HCT116 (cell line): ENCODE data around the gene TMEM132D. TPM values are rescaled to one million over a fixed set of nuclear protein-coding genes. Genes with fewer than 3 reads are reported as not detected.

ENCODE experiments used
- ATAC-seq: fragments of 200-7000 bp; cut with Tn5 transposase; 2 replicates; pipeline ENCODE4 v1.9.1; 2020; ENCODE audit warnings: mild to moderate bottlenecking, moderate library complexity
- BruUV-seq: library from RNA; stranded (reverse); fragments of 400-500 nt; replicated peaks from 2 replicates; lab custom pipeline; 2021; lab: Mats Ljungman, UMichigan
- CTCF ChIA-PET: fragments of 300-600 bp; sonication (Branson Sonifier 250); formaldehyde crosslinking; loops from one replicate; lab custom pipeline; 2021; ENCODE audit warnings: antibody characterized with exemption; lab: Charles Lee
- POLR2A ChIA-PET: fragments of 300-600, 350-600 bp; sonication (Branson Sonifier 250); formaldehyde crosslinking; loops from one replicate; lab custom pipeline; 2021; ENCODE audit warnings: antibody characterized with exemption; lab: Charles Lee
- RAD21 ChIA-PET, 2 experiments: fragments of 300-600 bp; sonication (Branson Sonifier 250); formaldehyde crosslinking; loops; one replicate each; lab custom pipeline; 2023; ENCODE audit warnings: low total read pairs in 2 of 2; ENCODE audit not compliant: uncharacterized antibody in 2 of 2, unreplicated experiment in 2 of 2, low non-redundant PET in 1 of 2; lab: Charles Lee
- DNase-seq: peaks from one replicate; pipeline ENCODE4 v3.0.0-alpha.2; 2010; ENCODE audit warnings: low read depth, low spot score
- H2AFZ ChIP-seq: fragments of 200-600 bp; shearing (Covaris generic), sonication (generic); 2 replicates; pipeline ENCODE4 v1.6.1; 2017; ENCODE audit warnings: low read depth, mixed run types, mixed read lengths, antibody characterized with exemption, low read length; ENCODE audit not compliant: poor library complexity, severe bottlenecking
- H3K27ac ChIP-seq: 2 replicates; pipeline ENCODE4 v1.5.1; 2012; ENCODE audit warnings: low read depth, low read length
- H3K27me3 ChIP-seq: fragments of 200-600 bp; sonication (generic); 2 replicates; pipeline ENCODE4 v1.6.1; 2016; ENCODE audit warnings: mixed run types, low read length, mixed read lengths; ENCODE audit not compliant: insufficient read depth
- H3K36me3 ChIP-seq, 2 experiments: fragments of 200-500 bp in 1 of 2; fragments of 200-600 bp in 1 of 2; sonication (Bioruptor generic) in 1 of 2; sonication (generic) in 1 of 2; 2 replicates each; pipeline versions ENCODE4 v1.5.1 to v1.6.1; 2014 to 2016; ENCODE audit warnings: low read length in 2 of 2, inconsistent platforms in 1 of 2, mixed read lengths in 1 of 2, mixed run types in 1 of 2; ENCODE audit not compliant: insufficient read depth in 2 of 2, control insufficient read depth in 1 of 2
- H3K4me1 ChIP-seq, 2 experiments: fragments of 200-600 bp in 1 of 2; sonication (generic) in 1 of 2; 2 replicates each; pipeline versions ENCODE4 v1.5.1 to v1.6.1; 2012 to 2017; ENCODE audit warnings: low read length in 2 of 2, inconsistent platforms in 1 of 2, mild to moderate bottlenecking in 1 of 2, mixed read lengths in 1 of 2, mixed run types in 1 of 2, moderate library complexity in 1 of 2; ENCODE audit not compliant: insufficient read depth in 2 of 2, control insufficient read depth in 1 of 2
- H3K4me2 ChIP-seq: fragments of 200-600 bp; sonication (generic); 2 replicates; pipeline ENCODE4 v1.6.1; 2017; ENCODE audit warnings: mixed run types, low read length, mixed read lengths
- H3K4me3 ChIP-seq, 2 experiments: fragments of 200-600 bp in 1 of 2; sonication (generic) in 1 of 2; replicated peaks in 1 of 2; 2 replicates each; pipeline ENCODE4 v1.5.1; 2011 to 2016; ENCODE audit warnings: low read length in 2 of 2, control low read depth in 1 of 2, low read depth in 1 of 2, mild to moderate bottlenecking in 1 of 2, mixed read lengths in 1 of 2, mixed run types in 1 of 2
- H3K79me2 ChIP-seq: fragments of 200-600 bp; sonication (generic); 2 replicates; pipeline ENCODE4 v1.6.1; 2017; ENCODE audit warnings: mild to moderate bottlenecking, mixed run types, low read length, moderate library complexity, mixed read lengths; ENCODE audit not compliant: insufficient read depth
- H3K9ac ChIP-seq: fragments of 200-600 bp; sonication (generic); 2 replicates; pipeline ENCODE4 v1.6.1; 2016; ENCODE audit warnings: low read length, mixed read lengths
- H3K9me2 ChIP-seq: fragments of 200-600 bp; sonication (generic), shearing (Covaris generic); 2 replicates; pipeline ENCODE4 v1.6.1; 2017; ENCODE audit warnings: mixed run types, mild to moderate bottlenecking, moderate library complexity; ENCODE audit not compliant: insufficient read depth
- H3K9me3 ChIP-seq, 2 experiments: fragments of 200-500 bp in 1 of 2; fragments of 200-600 bp in 1 of 2; sonication (Bioruptor generic) in 1 of 2; sonication (generic) in 1 of 2; 2 replicates each; pipeline ENCODE4 v1.6.1; 2014 to 2017; ENCODE audit warnings: low read length in 2 of 2, mixed read lengths in 2 of 2, inconsistent platforms in 1 of 2, low read depth in 1 of 2, mild to moderate bottlenecking in 1 of 2, mixed run types in 1 of 2, moderate library complexity in 1 of 2; ENCODE audit not compliant: control insufficient read depth in 1 of 2, insufficient read depth in 1 of 2
- H4K20me1 ChIP-seq: fragments of 200-600 bp; sonication (generic), shearing (Covaris generic); 2 replicates; pipeline ENCODE4 v1.6.1; 2017; ENCODE audit warnings: mixed run types, mild to moderate bottlenecking, moderate library complexity; ENCODE audit not compliant: insufficient read depth
- CBX3 ChIP-seq: IDR thresholded peaks from 2 replicates; pipeline ENCODE4 v1.6.1; 2012; ENCODE audit warnings: low read depth
- EGR1 ChIP-seq: IDR thresholded peaks from 2 replicates; pipeline ENCODE4 v1.6.1; 2012; ENCODE audit warnings: low read depth
- EZH2 ChIP-seq: fragments of 200-600 bp; sonication (generic); IDR thresholded peaks from 2 replicates; pipeline ENCODE4 v1.6.1; 2017; ENCODE audit warnings: antibody characterized with exemption, mixed run types
- EZH2phosphoT487 ChIP-seq: fragments of 200-600 bp; IDR thresholded peaks from 2 replicates; pipeline ENCODE4 v1.6.1; 2018; ENCODE audit warnings: antibody characterized with exemption, borderline replicate concordance
- FOSL1 ChIP-seq: IDR thresholded peaks from 2 replicates; pipeline ENCODE4 v1.6.1; 2012; ENCODE audit warnings: low read depth
- JUND ChIP-seq: IDR thresholded peaks from 2 replicates; pipeline ENCODE4 v1.6.1; 2012
- POLR2AphosphoS5 ChIP-seq: IDR thresholded peaks from 2 replicates; pipeline ENCODE4 v1.6.1; 2011; ENCODE audit warnings: mild to moderate bottlenecking, low read depth, low read length, moderate library complexity
- RAD21 ChIP-seq: IDR thresholded peaks from 2 replicates; pipeline ENCODE4 v1.6.1; 2012; ENCODE audit warnings: low read depth, mild to moderate bottlenecking
- SIN3A ChIP-seq: IDR thresholded peaks from 2 replicates; pipeline ENCODE4 v1.6.1; 2012; ENCODE audit warnings: low read depth
- SP1 ChIP-seq: IDR thresholded peaks from 2 replicates; pipeline ENCODE4 v1.6.1; 2012; ENCODE audit warnings: low read depth
- SRF ChIP-seq: IDR thresholded peaks from 2 replicates; pipeline ENCODE4 v1.6.1; 2012; ENCODE audit warnings: low read depth
- TCF7L2 ChIP-seq: IDR thresholded peaks from 2 replicates; pipeline ENCODE4 v1.7.0; 2011; ENCODE audit warnings: borderline replicate concordance, inconsistent platforms; ENCODE audit not compliant: insufficient read depth, insufficient read length; ENCODE audit errors: extremely low read depth
- YY1 ChIP-seq: IDR thresholded peaks from 2 replicates; pipeline ENCODE4 v1.6.1; 2011; ENCODE audit warnings: low read length, low read depth, moderate library complexity, mild to moderate bottlenecking; ENCODE audit not compliant: insufficient replicate concordance; ENCODE audit errors: extremely low read depth
- ZNF274 ChIP-seq: fragments of 200-500 bp; sonication (Bioruptor generic); IDR thresholded peaks from 2 replicates; pipeline ENCODE4 v1.6.1; 2014; ENCODE audit warnings: mild to moderate bottlenecking, low read depth, low read length, inconsistent platforms
- intact Hi-C: fragments of 100-400 bp; cut with micrococcal nuclease; formaldehyde crosslinking; loops from 2 replicates; pipeline ENCODE4 v1.10.0; 2022
- total RNA-seq: library from RNA; stranded (reverse); gene quantifications from one replicate; pipeline ENCODE4 v1.2.1, GENCODE V29; 2021; ENCODE audit not compliant: unreplicated experiment
- TF ChIP-seq, protein P1 (sequence below), 3 experiments: fragments of 200-600 bp in 1 of 3; sonication (generic) in 1 of 3; IDR thresholded peaks in 2 of 3; conservative IDR thresholded peaks in 1 of 3; 2 replicates each; pipeline ENCODE4 v1.5.1; 2012 to 2017; ENCODE audit warnings: low read depth in 2 of 3, low read length in 2 of 3, antibody characterized with exemption in 1 of 3, borderline replicate concordance in 1 of 3, control low read depth in 1 of 3, mild to moderate bottlenecking in 1 of 3, mixed read lengths in 1 of 3, mixed run types in 1 of 3, moderate library complexity in 1 of 3; ENCODE audit not compliant: insufficient read depth in 1 of 3
- TF ChIP-seq, protein P2 (sequence below): IDR thresholded peaks from 2 replicates; pipeline ENCODE4 v1.6.1; 2011; ENCODE audit warnings: mild to moderate bottlenecking, low read length, moderate library complexity; ENCODE audit not compliant: insufficient replicate concordance; ENCODE audit errors: extremely low read depth
- TF ChIP-seq, protein P3 (sequence below): IDR thresholded peaks from 2 replicates; pipeline ENCODE4 v1.6.1; 2012; ENCODE audit warnings: low read depth
- TF ChIP-seq, protein P4 (sequence below): IDR thresholded peaks from 2 replicates; pipeline ENCODE4 v1.6.1; 2012
- TF ChIP-seq, protein P5 (sequence below): IDR thresholded peaks from 2 replicates; pipeline ENCODE4 v1.6.1; 2012

The TMEM132D gene
- total RNA-seq, 1 experiment from 2014 or later: not detected

DNA sequence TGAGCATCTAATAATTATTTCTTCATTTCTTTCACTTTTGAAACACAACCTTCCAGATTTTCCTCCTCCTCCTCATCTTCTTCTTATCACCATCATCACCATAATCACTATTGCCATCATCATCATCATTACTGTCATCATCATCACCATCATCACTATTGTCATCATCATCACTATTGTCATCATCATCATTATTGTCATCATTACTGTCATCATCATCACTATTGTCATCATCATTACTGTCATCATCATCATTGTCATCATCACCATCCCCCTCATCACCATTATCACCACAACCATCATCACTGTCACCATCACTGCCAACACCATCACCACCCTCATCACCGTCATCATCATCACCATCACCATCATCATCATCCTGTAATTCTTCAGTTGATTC, 400.0 kb downstream of the TMEM132D start:
- Histone ChIP-seq H3K4me3 (no peak overlapping the region), H3K27ac (no peak overlapping the region), H3K36me3 (no peaks in the 10 kb centered on the region), H3K79me2 (no peaks in the 10 kb centered on the region), H3K9ac (no peak overlapping the region), H3K27me3 (no peaks in the 10 kb centered on the region), H3K9me2 (no peaks in the 10 kb centered on the region), H3K4me2 (no peak overlapping the region), H3K4me1 (no peaks in the 10 kb centered on the region), H4K20me1 (no peaks in the 10 kb centered on the region), H3K9me3 (peaks cover 3 to 7% of the 10 kb centered on the region in 2 experiments; a peak in 2 of 4 replicates), H2AFZ (no peak overlapping the region)
- ATAC-seq (no peak), DNase-seq (no peak)
- ChIA-PET CTCF (no interaction called here), RAD21 (no interaction called here), POLR2A (no interaction called here)
- no TSS peak for BruUV-seq
- intact Hi-C loops: no loop called here
- TF ChIP-seq TCF7L2 (no peak), EGR1 (no peak), ZNF274 (no peak), RAD21 (no peak), SRF (no peak), EZH2 (no peak), YY1 (no peak), FOSL1 (no peak), SP1 (no peak), POLR2AphosphoS5 (no peak), JUND (no peak), CBX3 (no peak), SIN3A (no peak), EZH2phosphoT487 (no peak)
- TF ChIP-seq, protein P1, sequence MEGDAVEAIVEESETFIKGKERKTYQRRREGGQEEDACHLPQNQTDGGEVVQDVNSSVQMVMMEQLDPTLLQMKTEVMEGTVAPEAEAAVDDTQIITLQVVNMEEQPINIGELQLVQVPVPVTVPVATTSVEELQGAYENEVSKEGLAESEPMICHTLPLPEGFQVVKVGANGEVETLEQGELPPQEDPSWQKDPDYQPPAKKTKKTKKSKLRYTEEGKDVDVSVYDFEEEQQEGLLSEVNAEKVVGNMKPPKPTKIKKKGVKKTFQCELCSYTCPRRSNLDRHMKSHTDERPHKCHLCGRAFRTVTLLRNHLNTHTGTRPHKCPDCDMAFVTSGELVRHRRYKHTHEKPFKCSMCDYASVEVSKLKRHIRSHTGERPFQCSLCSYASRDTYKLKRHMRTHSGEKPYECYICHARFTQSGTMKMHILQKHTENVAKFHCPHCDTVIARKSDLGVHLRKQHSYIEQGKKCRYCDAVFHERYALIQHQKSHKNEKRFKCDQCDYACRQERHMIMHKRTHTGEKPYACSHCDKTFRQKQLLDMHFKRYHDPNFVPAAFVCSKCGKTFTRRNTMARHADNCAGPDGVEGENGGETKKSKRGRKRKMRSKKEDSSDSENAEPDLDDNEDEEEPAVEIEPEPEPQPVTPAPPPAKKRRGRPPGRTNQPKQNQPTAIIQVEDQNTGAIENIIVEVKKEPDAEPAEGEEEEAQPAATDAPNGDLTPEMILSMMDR (IDR thresholded peaks at IDR 0.05 in 2 of 3, conservative IDR thresholded peaks at IDR 0.05 in 1 of 3; ENCODE audit: borderline replicate concordance in 1 of 3, insufficient read depth in 1 of 3, low read depth in 2 of 3, low read length in 2 of 3): no peak
- TF ChIP-seq, protein P2, sequence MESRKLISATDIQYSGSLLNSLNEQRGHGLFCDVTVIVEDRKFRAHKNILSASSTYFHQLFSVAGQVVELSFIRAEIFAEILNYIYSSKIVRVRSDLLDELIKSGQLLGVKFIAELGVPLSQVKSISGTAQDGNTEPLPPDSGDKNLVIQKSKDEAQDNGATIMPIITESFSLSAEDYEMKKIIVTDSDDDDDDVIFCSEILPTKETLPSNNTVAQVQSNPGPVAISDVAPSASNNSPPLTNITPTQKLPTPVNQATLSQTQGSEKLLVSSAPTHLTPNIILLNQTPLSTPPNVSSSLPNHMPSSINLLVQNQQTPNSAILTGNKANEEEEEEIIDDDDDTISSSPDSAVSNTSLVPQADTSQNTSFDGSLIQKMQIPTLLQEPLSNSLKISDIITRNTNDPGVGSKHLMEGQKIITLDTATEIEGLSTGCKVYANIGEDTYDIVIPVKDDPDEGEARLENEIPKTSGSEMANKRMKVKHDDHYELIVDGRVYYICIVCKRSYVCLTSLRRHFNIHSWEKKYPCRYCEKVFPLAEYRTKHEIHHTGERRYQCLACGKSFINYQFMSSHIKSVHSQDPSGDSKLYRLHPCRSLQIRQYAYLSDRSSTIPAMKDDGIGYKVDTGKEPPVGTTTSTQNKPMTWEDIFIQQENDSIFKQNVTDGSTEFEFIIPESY: no peak
- TF ChIP-seq, protein P3, sequence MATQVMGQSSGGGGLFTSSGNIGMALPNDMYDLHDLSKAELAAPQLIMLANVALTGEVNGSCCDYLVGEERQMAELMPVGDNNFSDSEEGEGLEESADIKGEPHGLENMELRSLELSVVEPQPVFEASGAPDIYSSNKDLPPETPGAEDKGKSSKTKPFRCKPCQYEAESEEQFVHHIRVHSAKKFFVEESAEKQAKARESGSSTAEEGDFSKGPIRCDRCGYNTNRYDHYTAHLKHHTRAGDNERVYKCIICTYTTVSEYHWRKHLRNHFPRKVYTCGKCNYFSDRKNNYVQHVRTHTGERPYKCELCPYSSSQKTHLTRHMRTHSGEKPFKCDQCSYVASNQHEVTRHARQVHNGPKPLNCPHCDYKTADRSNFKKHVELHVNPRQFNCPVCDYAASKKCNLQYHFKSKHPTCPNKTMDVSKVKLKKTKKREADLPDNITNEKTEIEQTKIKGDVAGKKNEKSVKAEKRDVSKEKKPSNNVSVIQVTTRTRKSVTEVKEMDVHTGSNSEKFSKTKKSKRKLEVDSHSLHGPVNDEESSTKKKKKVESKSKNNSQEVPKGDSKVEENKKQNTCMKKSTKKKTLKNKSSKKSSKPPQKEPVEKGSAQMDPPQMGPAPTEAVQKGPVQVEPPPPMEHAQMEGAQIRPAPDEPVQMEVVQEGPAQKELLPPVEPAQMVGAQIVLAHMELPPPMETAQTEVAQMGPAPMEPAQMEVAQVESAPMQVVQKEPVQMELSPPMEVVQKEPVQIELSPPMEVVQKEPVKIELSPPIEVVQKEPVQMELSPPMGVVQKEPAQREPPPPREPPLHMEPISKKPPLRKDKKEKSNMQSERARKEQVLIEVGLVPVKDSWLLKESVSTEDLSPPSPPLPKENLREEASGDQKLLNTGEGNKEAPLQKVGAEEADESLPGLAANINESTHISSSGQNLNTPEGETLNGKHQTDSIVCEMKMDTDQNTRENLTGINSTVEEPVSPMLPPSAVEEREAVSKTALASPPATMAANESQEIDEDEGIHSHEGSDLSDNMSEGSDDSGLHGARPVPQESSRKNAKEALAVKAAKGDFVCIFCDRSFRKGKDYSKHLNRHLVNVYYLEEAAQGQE: no peak
- TF ChIP-seq, protein P4, sequence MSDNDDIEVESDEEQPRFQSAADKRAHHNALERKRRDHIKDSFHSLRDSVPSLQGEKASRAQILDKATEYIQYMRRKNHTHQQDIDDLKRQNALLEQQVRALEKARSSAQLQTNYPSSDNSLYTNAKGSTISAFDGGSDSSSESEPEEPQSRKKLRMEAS: no peak
- TF ChIP-seq, protein P5, sequence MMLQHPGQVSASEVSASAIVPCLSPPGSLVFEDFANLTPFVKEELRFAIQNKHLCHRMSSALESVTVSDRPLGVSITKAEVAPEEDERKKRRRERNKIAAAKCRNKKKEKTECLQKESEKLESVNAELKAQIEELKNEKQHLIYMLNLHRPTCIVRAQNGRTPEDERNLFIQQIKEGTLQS: no peak
